ENCODE data around the gene C10orf67.

Gene C10orf67

GRCh38 chr10:23194966-23195845, 149.4 kb downstream of the C10orf67 start:
- no peak for DNase-seq

GRCh38 chr10:23194471-23194965, 150.1 kb downstream of the C10orf67 start:
- no peak for DNase-seq

GRCh38 chr10:23193435-23194074, 151.0 kb downstream of the C10orf67 start:
- no peak for DNase-seq

GRCh38 chr10:23192712-23193434, 151.7 kb downstream of the C10orf67 start:
- DNase-seq: no peak

GRCh38 chr10:23191764-23192711, 152.6 kb downstream of the C10orf67 start, which contains the start of gene PTF1A:
TSS of gene PTF1A (plus strand) at chr10:23192312. CDS start at chr10:23192531, 219 bp downstream.
- DNase-seq: no peak

- no peak for DNase-seq
These were observed 153.5 kb downstream of the C10orf67 start for GRCh38 chr10:23190872-23191763.

GRCh38 chr10:23189024-23189423, 155.6 kb downstream of the C10orf67 start:
- no peak for DNase-seq

GRCh38 chr10:23187155-23187554, 157.4 kb downstream of the C10orf67 start:
- no peak for DNase-seq

GRCh38 chr10:23186697-23187096, 157.9 kb downstream of the C10orf67 start:
- DNase-seq: no peak

GRCh38 chr10:23186178-23186577, 158.4 kb downstream of the C10orf67 start:
- DNase-seq: no peak

- no peak for DNase-seq
These were observed 169.6 kb downstream of the C10orf67 start for GRCh38 chr10:23174977-23175512.

GRCh38 chr10:23174074-23174976, 170.3 kb downstream of the C10orf67 start:
- DNase-seq: no peak

GRCh38 chr10:23173214-23174073, 171.2 kb downstream of the C10orf67 start:
- DNase-seq: no peak

- DNase-seq: no peak
These were observed 172.0 kb downstream of the C10orf67 start for GRCh38 chr10:23172429-23173213.

- DNase-seq: no peak
These were observed 173.2 kb downstream of the C10orf67 start for GRCh38 chr10:23171232-23171876.

- DNase-seq: no peak
These were observed 186.2 kb downstream of the C10orf67 start for GRCh38 chr10:23158370-23158769.

GRCh38 chr10:23157691-23158369, 186.8 kb downstream of the C10orf67 start:
- DNase-seq: no peak

Measured in stimulated activated naive CD4-positive, alpha-beta T cell treated with Interleukin-2 at 50 U/mL for 16 hours (primary cell).